Measurements from ENCODE around the gene ATP13A1.
"Not testable (repeated sequence)": the region's sequence is repeated elsewhere in the genome, so short reads cannot be mapped to it uniquely, and the experiment has no call there.

The ATP13A1 gene

GRCh38 chr19:19618219-19619051 is 45.0 kb downstream of the ATP13A1 start, which contains the start of gene PBX4:
PBX4 (minus strand) TSS chr19:19618687; CDS start chr19:19618629, 58 bp downstream.
- DNase-seq: peak; percentile 83 to 94

GRCh38 chr19:19615086-19615485 is 48.4 kb downstream of the ATP13A1 start:
- DNase-seq: no peak

- no peak for DNase-seq
Observed at GRCh38 chr19:19613506-19613905, 50.0 kb downstream of the ATP13A1 start.

- DNase-seq: no peak
Observed at GRCh38 chr19:19610376-19611202, 52.9 kb downstream of the ATP13A1 start.

- DNase-seq: not testable (repeated sequence)
Observed at GRCh38 chr19:19606686-19607085, 56.8 kb downstream of the ATP13A1 start.

- DNase-seq: no peak
Observed at GRCh38 chr19:19606021-19606420, 57.5 kb downstream of the ATP13A1 start.

GRCh38 chr19:19602713-19603324 is 60.7 kb downstream of the ATP13A1 start:
- no peak for DNase-seq

- DNase-seq: no peak
Observed at GRCh38 chr19:19602136-19602712, 61.3 kb downstream of the ATP13A1 start.

- no peak for DNase-seq
Observed at GRCh38 chr19:19600793-19601330, 62.6 kb downstream of the ATP13A1 start.

- DNase-seq: not testable (repeated sequence)
Observed at GRCh38 chr19:19598728-19599451, 64.6 kb downstream of the ATP13A1 start.

GRCh38 chr19:19597809-19598306 is 65.6 kb downstream of the ATP13A1 start:
- DNase-seq: no peak
